ENCODE measurements around the gene NUP214.

The NUP214 gene

GRCh38 chr9:131095666-131096268, 29.6 kb upstream of the NUP214 start (continued):
- 0 out of 2 replicates have a peak, but pooled peaks have one; percentile 19 for TF ChIP-seq GLIS2 (tag by site-specific recombination; IDR thresholded peaks at IDR 0.05)
- no peak for TF ChIP-seq ZNF140 (tag by site-specific recombination; IDR thresholded peaks at IDR 0.05)
- TF ChIP-seq ZNF391 (tag by site-specific recombination; IDR thresholded peaks at IDR 0.05; ENCODE audit: borderline replicate concordance, low read depth) = no peak
- TF ChIP-seq TRIM28 (IDR thresholded peaks at IDR 0.05; ENCODE audit: borderline replicate concordance, low read length) = no peak
- TF ChIP-seq ZBTB8A (tag by site-specific recombination; IDR thresholded peaks at IDR 0.05) = no peak
- no peak for TF ChIP-seq KLF8 (tag by site-specific recombination; IDR thresholded peaks at IDR 0.05)
- no peak for TF ChIP-seq YY1 (tag by site-specific recombination; IDR thresholded peaks at IDR 0.05)
- TF ChIP-seq, protein P1, sequence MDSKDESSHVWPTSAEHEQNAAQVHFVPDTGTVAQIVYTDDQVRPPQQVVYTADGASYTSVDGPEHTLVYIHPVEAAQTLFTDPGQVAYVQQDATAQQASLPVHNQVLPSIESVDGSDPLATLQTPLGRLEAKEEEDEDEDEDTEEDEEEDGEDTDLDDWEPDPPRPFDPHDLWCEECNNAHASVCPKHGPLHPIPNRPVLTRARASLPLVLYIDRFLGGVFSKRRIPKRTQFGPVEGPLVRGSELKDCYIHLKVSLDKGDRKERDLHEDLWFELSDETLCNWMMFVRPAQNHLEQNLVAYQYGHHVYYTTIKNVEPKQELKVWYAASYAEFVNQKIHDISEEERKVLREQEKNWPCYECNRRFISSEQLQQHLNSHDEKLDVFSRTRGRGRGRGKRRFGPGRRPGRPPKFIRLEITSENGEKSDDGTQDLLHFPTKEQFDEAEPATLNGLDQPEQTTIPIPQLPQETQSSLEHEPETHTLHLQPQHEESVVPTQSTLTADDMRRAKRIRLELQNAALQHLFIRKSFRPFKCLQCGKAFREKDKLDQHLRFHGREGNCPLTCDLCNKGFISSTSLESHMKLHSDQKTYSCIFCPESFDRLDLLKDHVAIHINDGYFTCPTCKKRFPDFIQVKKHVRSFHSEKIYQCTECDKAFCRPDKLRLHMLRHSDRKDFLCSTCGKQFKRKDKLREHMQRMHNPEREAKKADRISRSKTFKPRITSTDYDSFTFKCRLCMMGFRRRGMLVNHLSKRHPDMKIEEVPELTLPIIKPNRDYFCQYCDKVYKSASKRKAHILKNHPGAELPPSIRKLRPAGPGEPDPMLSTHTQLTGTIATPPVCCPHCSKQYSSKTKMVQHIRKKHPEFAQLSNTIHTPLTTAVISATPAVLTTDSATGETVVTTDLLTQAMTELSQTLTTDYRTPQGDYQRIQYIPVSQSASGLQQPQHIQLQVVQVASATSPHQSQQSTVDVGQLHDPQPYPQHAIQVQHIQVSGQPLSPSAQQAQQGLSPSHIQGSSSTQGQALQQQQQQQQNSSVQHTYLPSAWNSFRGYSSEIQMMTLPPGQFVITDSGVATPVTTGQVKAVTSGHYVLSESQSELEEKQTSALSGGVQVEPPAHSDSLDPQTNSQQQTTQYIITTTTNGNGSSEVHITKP (tag by site-specific recombination; IDR thresholded peaks at IDR 0.05) = peak; percentile 47
- TF ChIP-seq, protein P2, sequence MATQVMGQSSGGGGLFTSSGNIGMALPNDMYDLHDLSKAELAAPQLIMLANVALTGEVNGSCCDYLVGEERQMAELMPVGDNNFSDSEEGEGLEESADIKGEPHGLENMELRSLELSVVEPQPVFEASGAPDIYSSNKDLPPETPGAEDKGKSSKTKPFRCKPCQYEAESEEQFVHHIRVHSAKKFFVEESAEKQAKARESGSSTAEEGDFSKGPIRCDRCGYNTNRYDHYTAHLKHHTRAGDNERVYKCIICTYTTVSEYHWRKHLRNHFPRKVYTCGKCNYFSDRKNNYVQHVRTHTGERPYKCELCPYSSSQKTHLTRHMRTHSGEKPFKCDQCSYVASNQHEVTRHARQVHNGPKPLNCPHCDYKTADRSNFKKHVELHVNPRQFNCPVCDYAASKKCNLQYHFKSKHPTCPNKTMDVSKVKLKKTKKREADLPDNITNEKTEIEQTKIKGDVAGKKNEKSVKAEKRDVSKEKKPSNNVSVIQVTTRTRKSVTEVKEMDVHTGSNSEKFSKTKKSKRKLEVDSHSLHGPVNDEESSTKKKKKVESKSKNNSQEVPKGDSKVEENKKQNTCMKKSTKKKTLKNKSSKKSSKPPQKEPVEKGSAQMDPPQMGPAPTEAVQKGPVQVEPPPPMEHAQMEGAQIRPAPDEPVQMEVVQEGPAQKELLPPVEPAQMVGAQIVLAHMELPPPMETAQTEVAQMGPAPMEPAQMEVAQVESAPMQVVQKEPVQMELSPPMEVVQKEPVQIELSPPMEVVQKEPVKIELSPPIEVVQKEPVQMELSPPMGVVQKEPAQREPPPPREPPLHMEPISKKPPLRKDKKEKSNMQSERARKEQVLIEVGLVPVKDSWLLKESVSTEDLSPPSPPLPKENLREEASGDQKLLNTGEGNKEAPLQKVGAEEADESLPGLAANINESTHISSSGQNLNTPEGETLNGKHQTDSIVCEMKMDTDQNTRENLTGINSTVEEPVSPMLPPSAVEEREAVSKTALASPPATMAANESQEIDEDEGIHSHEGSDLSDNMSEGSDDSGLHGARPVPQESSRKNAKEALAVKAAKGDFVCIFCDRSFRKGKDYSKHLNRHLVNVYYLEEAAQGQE (tag by site-specific recombination; IDR thresholded peaks at IDR 0.05) = peak; percentile 82
- no peak for TF ChIP-seq ZNF837 (tag by site-specific recombination; IDR thresholded peaks at IDR 0.05)
- no peak for TF ChIP-seq ZNF692 (tag by site-specific recombination; IDR thresholded peaks at IDR 0.05)
- TF ChIP-seq ZNF433 (tag by site-specific recombination; IDR thresholded peaks at IDR 0.05; ENCODE audit: low read depth) = no peak
- no peak for TF ChIP-seq PRDM4 (tag by site-specific recombination; IDR thresholded peaks at IDR 0.05)
- no peak for TF ChIP-seq ZNF274 (IDR thresholded peaks at IDR 0.05; ENCODE audit: low read length)
- TF ChIP-seq ZNF274 (tag by site-specific recombination; IDR thresholded peaks at IDR 0.05; ENCODE audit: borderline replicate concordance) = no peak
- TF ChIP-seq, protein P3, sequence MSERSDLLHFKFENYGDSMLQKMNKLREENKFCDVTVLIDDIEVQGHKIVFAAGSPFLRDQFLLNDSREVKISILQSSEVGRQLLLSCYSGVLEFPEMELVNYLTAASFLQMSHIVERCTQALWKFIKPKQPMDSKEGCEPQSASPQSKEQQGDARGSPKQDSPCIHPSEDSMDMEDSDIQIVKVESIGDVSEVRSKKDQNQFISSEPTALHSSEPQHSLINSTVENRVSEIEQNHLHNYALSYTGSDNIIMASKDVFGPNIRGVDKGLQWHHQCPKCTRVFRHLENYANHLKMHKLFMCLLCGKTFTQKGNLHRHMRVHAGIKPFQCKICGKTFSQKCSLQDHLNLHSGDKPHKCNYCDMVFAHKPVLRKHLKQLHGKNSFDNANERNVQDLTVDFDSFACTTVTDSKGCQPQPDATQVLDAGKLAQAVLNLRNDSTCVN (tag by site-specific recombination; optimal IDR thresholded peaks at IDR 0.05) = no peak
- no peak for TF ChIP-seq GLI2 (tag by site-specific recombination; IDR thresholded peaks at IDR 0.05; ENCODE audit: borderline replicate concordance, low read depth)
- TF ChIP-seq ZNF549 (tag by site-specific recombination; IDR thresholded peaks at IDR 0.05) = no peak
- no peak for TF ChIP-seq ZNF449 (tag by site-specific recombination; IDR thresholded peaks at IDR 0.05)
- TF ChIP-seq GLIS1 (tag by site-specific recombination; IDR thresholded peaks at IDR 0.05) = peak; percentile 34; the same call in 1 of the 2 replicates
- no peak for TF ChIP-seq ZNF654 (tag by site-specific recombination; IDR thresholded peaks at IDR 0.05; ENCODE audit: low read depth)
- TF ChIP-seq KLF16 (tag by site-specific recombination; IDR thresholded peaks at IDR 0.05) = no peak
- no peak for TF ChIP-seq ZNF324 (tag by site-specific recombination; IDR thresholded peaks at IDR 0.05)
- TF ChIP-seq ZNF843 (tag by site-specific recombination; IDR thresholded peaks at IDR 0.05) = no peak
- TF ChIP-seq HOXA7 (CRISPR knock-in tag; IDR thresholded peaks at IDR 0.05; ENCODE audit: borderline replicate concordance) = no peak
- no peak for TF ChIP-seq HOXC10 (CRISPR knock-in tag; IDR thresholded peaks at IDR 0.05)
